Parathyroid adenoma (tissue), 2 donors: ENCODE results near the gene PLAC1.

Experiments used
- H2AFZ ChIP-seq: fragments of 300-600 bp; sonication (generic); one replicate; pipeline ENCODE4 v1.7.0; 2017; ENCODE audit warnings: antibody characterized with exemption, mild to moderate bottlenecking
- H3K27ac ChIP-seq: fragments of 300-600 bp; sonication (generic); one replicate; pipeline ENCODE4 v1.7.0; 2017
- H3K27me3 ChIP-seq: fragments of 300-600 bp; sonication (generic); one replicate; pipeline ENCODE4 v1.7.0; 2017; ENCODE audit warnings: low read length; ENCODE audit not compliant: control insufficient read depth, insufficient read depth
- H3K36me3 ChIP-seq: fragments of 300-600 bp; sonication (generic); one replicate; pipeline ENCODE4 v1.7.0; 2017; ENCODE audit warnings: low read length; ENCODE audit not compliant: control insufficient read depth, insufficient read depth
- H3K4me1 ChIP-seq: fragments of 300-600 bp; sonication (generic); one replicate; pipeline ENCODE4 v1.7.0; 2017; ENCODE audit warnings: control low read depth
- H3K4me2 ChIP-seq: fragments of 300-600 bp; sonication (generic); one replicate; pipeline ENCODE4 v1.7.0; 2017; ENCODE audit warnings: low read length
- H3K4me3 ChIP-seq: fragments of 300-600 bp; sonication (generic); one replicate; pipeline ENCODE4 v1.7.0; 2017; ENCODE audit warnings: low read depth, low read length
- H3K79me2 ChIP-seq: fragments of 300-600 bp; sonication (generic); one replicate; pipeline ENCODE4 v1.7.0; 2017; ENCODE audit warnings: control low read depth
- H3K9ac ChIP-seq: fragments of 300-600 bp; sonication (generic); one replicate; pipeline ENCODE4 v1.7.0; 2017; ENCODE audit warnings: mild to moderate bottlenecking
- H3K9me3 ChIP-seq: fragments of 300-600 bp; sonication (generic); one replicate; pipeline ENCODE4 v1.7.0; 2017; ENCODE audit warnings: low read length; ENCODE audit not compliant: control insufficient read depth
- CTCF ChIP-seq: fragments of 300-600 bp; sonication (generic); IDR thresholded peaks from one replicate; pipeline ENCODE4 v1.7.0; 2017; ENCODE audit warnings: antibody characterized with exemption, mild to moderate bottlenecking
- donor health status: primary hyperparathyroidism.

The PLAC1 gene

GRCh38 chrX:134669378-134670098 lies 11.3 kb upstream of the PLAC1 start:
- Histone ChIP-seq H3K4me3 (no peak overlapping the region), H3K27me3 (no peaks in the 10 kb centered on the region), H3K36me3 (no peaks in the 10 kb centered on the region), H3K4me1 (no peaks in the 10 kb centered on the region), H3K4me2 (no peak overlapping the region), H2AFZ (no peak overlapping the region), H3K79me2 (no peaks in the 10 kb centered on the region), H3K9me3 (no peaks in the 10 kb centered on the region), H3K9ac (no peak overlapping the region), H3K27ac (no peak overlapping the region)
- TF ChIP-seq CTCF, result no peak

DNA sequence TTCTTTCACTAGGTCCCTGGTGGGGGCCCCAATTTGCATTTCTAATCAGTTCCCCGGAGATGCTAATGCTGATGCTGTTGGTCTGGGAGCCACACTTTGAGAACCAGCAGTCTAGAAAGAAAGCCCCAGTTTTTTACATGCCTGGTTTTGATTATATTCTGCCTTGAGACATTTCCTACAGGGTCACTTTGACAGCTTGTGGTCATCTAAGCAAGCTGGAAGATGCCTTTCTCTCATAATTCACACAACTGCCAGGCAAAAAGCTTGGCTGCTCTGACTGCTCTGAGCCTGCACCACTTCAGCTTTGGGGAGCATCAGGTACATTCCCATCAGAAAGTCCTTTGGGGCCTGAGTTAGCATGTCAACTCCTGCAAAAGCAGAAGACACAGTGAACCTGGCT lies 5.9 kb upstream of the PLAC1 start:
- no peak overlapping the region for H3K27ac ChIP-seq
- H3K4me3 ChIP-seq, result no peak overlapping the region
- no peak for TF ChIP-seq CTCF
- H3K9ac ChIP-seq, result no peak overlapping the region
- no peak overlapping the region for H3K4me2 ChIP-seq
- H3K4me1 ChIP-seq, result no peaks in the 10 kb centered on the region
- H3K79me2 ChIP-seq, result no peaks in the 10 kb centered on the region
- no peaks in the 10 kb centered on the region for H3K36me3 ChIP-seq
- H2AFZ ChIP-seq, result no peak overlapping the region
- no peaks in the 10 kb centered on the region for H3K27me3 ChIP-seq
- no peaks in the 10 kb centered on the region for H3K9me3 ChIP-seq

GRCh38 chrX:134661295-134661694 lies 3.0 kb upstream of the PLAC1 start:
- Histone ChIP-seq H3K4me3 (no peak overlapping the region), H3K4me1 (no peaks in the 10 kb centered on the region), H2AFZ (no peak overlapping the region), H3K27me3 (no peaks in the 10 kb centered on the region), H3K9ac (no peak overlapping the region), H3K36me3 (no peaks in the 10 kb centered on the region), H3K9me3 (no peaks in the 10 kb centered on the region), H3K27ac (no peak overlapping the region), H3K4me2 (no peak overlapping the region), H3K79me2 (no peaks in the 10 kb centered on the region)
- TF ChIP-seq CTCF, result no peak

DNA sequence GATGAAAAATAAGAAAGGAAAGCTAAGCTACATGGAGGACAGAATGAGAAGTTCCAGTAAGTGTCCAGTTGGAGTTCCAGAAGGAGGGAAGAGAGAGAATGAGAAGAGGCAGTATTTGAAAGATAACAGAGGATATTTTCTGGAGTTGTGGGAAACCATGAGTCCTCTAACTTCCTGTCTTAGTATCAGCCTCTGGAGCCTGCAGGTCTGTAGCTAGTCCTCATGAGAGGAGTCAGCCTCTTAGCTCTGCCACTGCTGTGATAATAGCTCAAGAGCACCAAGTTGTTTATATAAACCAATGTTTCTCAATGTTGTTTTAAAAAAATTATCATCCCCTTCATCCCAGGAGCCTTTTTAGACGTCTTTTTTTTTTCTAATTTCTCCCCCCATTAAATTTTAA lies 2.4 kb upstream of the PLAC1 start:
- H3K27me3 ChIP-seq, result no peaks in the 10 kb centered on the region
- no peaks in the 10 kb centered on the region for H3K9me3 ChIP-seq
- H3K36me3 ChIP-seq, result no peaks in the 10 kb centered on the region
- H3K27ac ChIP-seq, result no peak overlapping the region
- H3K4me2 ChIP-seq, result no peak overlapping the region
- TF ChIP-seq CTCF, result no peak
- H3K9ac ChIP-seq, result no peak overlapping the region
- H2AFZ ChIP-seq, result no peak overlapping the region
- no peak overlapping the region for H3K4me3 ChIP-seq
- H3K4me1 ChIP-seq, result no peaks in the 10 kb centered on the region
- H3K79me2 ChIP-seq, result no peaks in the 10 kb centered on the region

DNA sequence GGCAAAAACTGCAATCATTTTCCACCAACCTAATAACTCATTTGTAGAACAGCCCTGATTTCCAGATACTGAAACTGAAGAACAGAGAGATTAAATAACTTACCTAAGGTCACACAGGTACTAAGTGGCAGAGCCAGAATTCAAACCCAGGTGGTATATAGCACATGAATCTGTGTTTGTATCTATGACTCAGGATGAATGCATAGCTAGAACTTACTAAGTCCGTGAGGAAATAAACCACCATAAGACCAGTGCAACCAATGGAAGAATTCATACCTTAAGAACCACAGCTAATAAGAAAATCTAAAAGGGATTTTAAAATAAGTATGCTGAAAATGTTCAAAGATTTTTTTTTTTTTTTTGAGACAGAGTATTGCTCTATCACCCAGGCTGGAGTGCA lies 1.5 kb upstream of the PLAC1 start:
- TF ChIP-seq CTCF, result no peak

More for the DNA sequence above, 1.5 kb upstream of the PLAC1 start:
- no peaks in the 10 kb centered on the region for H3K9me3 ChIP-seq
- no peaks in the 10 kb centered on the region for H3K27me3 ChIP-seq
- no peak overlapping the region for H3K4me3 ChIP-seq
- no peak overlapping the region for H2AFZ ChIP-seq
- H3K27ac ChIP-seq, result no peak overlapping the region
- H3K79me2 ChIP-seq, result no peaks in the 10 kb centered on the region
- no peaks in the 10 kb centered on the region for H3K4me1 ChIP-seq
- H3K4me2 ChIP-seq, result no peak overlapping the region
- H3K36me3 ChIP-seq, result no peaks in the 10 kb centered on the region
- H3K9ac ChIP-seq, result no peak overlapping the region
